Measurements from ENCODE around the gene ERC2.

ERC2 gene

DNA sequence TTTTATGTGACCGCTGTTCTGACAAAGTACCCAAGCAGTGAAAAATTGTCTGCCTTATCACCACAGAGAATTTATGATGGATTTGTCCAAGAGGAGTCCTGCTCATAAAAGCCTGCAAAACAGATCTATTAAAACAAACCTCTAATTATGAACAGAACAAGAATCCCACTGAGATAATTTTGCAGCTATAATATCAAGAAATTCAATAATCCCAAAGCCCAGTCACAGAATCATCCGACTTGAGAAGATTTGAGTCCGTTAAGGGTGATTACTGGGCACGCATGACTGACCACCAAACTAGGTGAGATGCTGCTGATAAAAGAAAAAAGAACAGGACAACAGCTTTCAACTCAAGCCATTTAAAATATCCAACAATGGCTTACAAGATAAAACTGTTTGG, 750.2 kb downstream of the ERC2 start:
- no peak overlapping the region for H3K4me3 ChIP-seq (ENCODE audit: low read length)
- no peak for DNase-seq (ENCODE audit: low read depth)
- TF ChIP-seq, protein P1, sequence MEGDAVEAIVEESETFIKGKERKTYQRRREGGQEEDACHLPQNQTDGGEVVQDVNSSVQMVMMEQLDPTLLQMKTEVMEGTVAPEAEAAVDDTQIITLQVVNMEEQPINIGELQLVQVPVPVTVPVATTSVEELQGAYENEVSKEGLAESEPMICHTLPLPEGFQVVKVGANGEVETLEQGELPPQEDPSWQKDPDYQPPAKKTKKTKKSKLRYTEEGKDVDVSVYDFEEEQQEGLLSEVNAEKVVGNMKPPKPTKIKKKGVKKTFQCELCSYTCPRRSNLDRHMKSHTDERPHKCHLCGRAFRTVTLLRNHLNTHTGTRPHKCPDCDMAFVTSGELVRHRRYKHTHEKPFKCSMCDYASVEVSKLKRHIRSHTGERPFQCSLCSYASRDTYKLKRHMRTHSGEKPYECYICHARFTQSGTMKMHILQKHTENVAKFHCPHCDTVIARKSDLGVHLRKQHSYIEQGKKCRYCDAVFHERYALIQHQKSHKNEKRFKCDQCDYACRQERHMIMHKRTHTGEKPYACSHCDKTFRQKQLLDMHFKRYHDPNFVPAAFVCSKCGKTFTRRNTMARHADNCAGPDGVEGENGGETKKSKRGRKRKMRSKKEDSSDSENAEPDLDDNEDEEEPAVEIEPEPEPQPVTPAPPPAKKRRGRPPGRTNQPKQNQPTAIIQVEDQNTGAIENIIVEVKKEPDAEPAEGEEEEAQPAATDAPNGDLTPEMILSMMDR (conservative IDR thresholded peaks at IDR 0.05; ENCODE audit: low read length), result no peak

- no peak for DNase-seq (ENCODE audit: low read depth)
- TF ChIP-seq, protein P1 (conservative IDR thresholded peaks at IDR 0.05; ENCODE audit: low read length), result no peak
- no peak overlapping the region for H3K4me3 ChIP-seq (ENCODE audit: low read length)
Observed at GRCh38 chr3:55717481-55717880, 750.8 kb downstream of the ERC2 start.

- TF ChIP-seq, protein P1 (conservative IDR thresholded peaks at IDR 0.05; ENCODE audit: low read length), result no peak
- no peak for DNase-seq (ENCODE audit: low read depth)
- H3K4me3 ChIP-seq (ENCODE audit: low read length), result no peak overlapping the region
Observed at GRCh38 chr3:55716611-55717225, 751.5 kb downstream of the ERC2 start.

DNA sequence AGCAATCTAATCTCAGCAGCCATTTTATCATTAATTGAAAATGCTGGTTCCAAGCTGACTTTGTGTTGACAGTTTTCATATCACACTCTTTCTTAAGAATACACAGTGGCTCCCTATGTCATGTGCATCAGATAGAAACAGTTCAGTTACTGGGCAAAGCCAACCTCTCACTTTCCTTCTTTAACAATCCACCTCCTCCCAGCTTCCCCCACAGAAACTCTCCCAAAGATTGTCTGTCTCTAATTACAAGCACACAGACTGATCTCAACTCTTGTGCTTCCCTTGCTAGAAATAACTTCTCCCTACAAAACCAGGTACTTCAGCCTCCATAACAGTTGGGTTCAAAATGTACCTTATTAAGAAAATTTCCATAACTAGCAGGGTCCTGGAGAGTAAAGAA, 752.2 kb downstream of the ERC2 start:
- TF ChIP-seq, protein P1 (conservative IDR thresholded peaks at IDR 0.05; ENCODE audit: low read length), result no peak

GRCh38 chr3:55714057-55714456, 754.2 kb downstream of the ERC2 start:
- no peak overlapping the region for H3K4me3 ChIP-seq (ENCODE audit: low read length)
- DNase-seq (ENCODE audit: low read depth), result no peak
- TF ChIP-seq, protein P1 (conservative IDR thresholded peaks at IDR 0.05; ENCODE audit: low read length), result no peak

More for the DNA sequence above, 752.2 kb downstream of the ERC2 start:
- no peak for DNase-seq (ENCODE audit: low read depth)
- no peak overlapping the region for H3K4me3 ChIP-seq (ENCODE audit: low read length)

GRCh38 chr3:55711646-55712045, 756.6 kb downstream of the ERC2 start:
- no peak for DNase-seq (ENCODE audit: low read depth)
- TF ChIP-seq, protein P1 (conservative IDR thresholded peaks at IDR 0.05; ENCODE audit: low read length), result no peak
- no peak overlapping the region for H3K4me3 ChIP-seq (ENCODE audit: low read length)

DNA sequence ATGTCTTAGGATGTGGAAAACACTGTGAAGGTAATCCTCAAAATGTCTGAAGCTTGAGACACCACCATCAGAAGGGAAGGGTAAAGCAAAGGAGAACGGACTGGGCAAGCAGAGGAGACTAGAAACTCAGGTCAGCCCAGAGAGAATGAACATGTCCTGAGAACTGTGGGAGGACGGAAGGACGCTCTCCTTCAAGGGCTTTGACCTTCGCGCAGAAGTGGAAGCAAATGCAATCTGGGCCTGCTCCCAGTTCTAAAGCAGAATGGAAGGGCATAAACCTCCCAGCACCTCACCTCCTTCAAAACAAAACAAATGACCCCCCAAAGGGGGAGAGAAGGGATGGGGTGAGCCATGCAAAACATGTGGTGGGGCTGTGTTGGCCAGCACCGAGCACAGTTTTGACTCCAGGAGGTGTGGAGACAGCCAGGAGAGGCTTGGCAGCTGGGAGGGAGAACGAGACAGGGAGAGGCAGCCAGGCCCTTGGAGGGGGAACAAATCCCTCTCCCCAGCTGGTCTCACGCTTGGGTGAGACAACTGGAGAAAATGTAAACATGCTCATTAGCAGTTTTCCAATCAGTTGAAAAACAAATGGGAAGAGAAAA, 758.8 kb downstream of the ERC2 start:
- H3K4me3 ChIP-seq (ENCODE audit: low read length), result no peak overlapping the region
- TF ChIP-seq, protein P1 (conservative IDR thresholded peaks at IDR 0.05; ENCODE audit: low read length), result no peak
- no peak for DNase-seq (ENCODE audit: low read depth)
